ENCODE results near the gene MNX1.

MNX1 gene

GRCh38 chr7:156966387-156966786, 44.1 kb downstream of the MNX1 start:
- DNase-seq: no peak

- no peak for DNase-seq
These were observed 45.5 kb downstream of the MNX1 start for GRCh38 chr7:156964971-156965370.

- DNase-seq: no peak
These were observed 47.0 kb downstream of the MNX1 start for GRCh38 chr7:156963472-156963871.

- DNase-seq: no peak
These were observed 47.6 kb downstream of the MNX1 start for GRCh38 chr7:156962897-156963296.

GRCh38 chr7:156962145-156962544, 48.3 kb downstream of the MNX1 start:
- DNase-seq: no peak

GRCh38 chr7:156956727-156957126, 53.7 kb downstream of the MNX1 start:
- DNase-seq: no peak

GRCh38 chr7:156954941-156955340, 55.5 kb downstream of the MNX1 start:
- no peak for DNase-seq

Data from stimulated activated CD4-positive, alpha-beta T cell treated with anti-CD3 and anti-CD28 coated beads, Interleukin-15, amount 100 ng/mL, for 24 hours (primary cell).